WTC11 (cell line): Measurements from ENCODE around the gene HBM. TPM values are rescaled to one million over a fixed set of nuclear protein-coding genes. Genes with fewer than 3 reads are reported as not detected.
"Not testable (repeated sequence)": the region's sequence is repeated elsewhere in the genome, so short reads cannot be mapped to it uniquely, and the experiment has no call there.

Experiments used
- ATAC-seq: fragments of 200-7000 bp; cut with Tn5 transposase; 2 replicates; pipeline ENCODE4 v1.10.0; 2021; ENCODE audit warnings: mild to moderate bottlenecking, moderate library complexity
- CTCF ChIA-PET: fragments of 300-600 bp; sonication (Branson Sonifier 250); formaldehyde crosslinking; loops from one replicate; lab custom pipeline; 2021; ENCODE audit warnings: antibody characterized with exemption; lab: Charles Lee
- POLR2A ChIA-PET: fragments of 350-600 bp; sonication (Branson Sonifier 250); formaldehyde crosslinking; loops from one replicate; lab custom pipeline; 2021; ENCODE audit warnings: antibody characterized with exemption; lab: Charles Lee
- DNase-seq: peaks from one replicate; pipeline ENCODE4 v3.0.0; 2021; ENCODE audit warnings: low spot score
- H3K27ac Mint-ChIP-seq: 2 replicates; pipeline ENCODE4 v1.8.0; 2021; ENCODE audit warnings: mixed read lengths
- H3K27me3 Mint-ChIP-seq: 2 replicates; pipeline ENCODE4 v1.8.0; 2021; ENCODE audit warnings: low read depth, mild to moderate bottlenecking, moderate library complexity, mixed read lengths
- H3K36me3 Mint-ChIP-seq: 2 replicates; pipeline ENCODE4 v1.8.0; 2021; ENCODE audit warnings: mixed read lengths
- H3K4me1 Mint-ChIP-seq: 2 replicates; pipeline ENCODE4 v1.8.0; 2022; ENCODE audit warnings: mixed read lengths
- H3K4me3 Mint-ChIP-seq: 2 replicates; pipeline ENCODE4 v1.8.0; 2021; ENCODE audit warnings: mild to moderate bottlenecking, moderate library complexity, mixed read lengths
- H3K9me3 Mint-ChIP-seq: 2 replicates; pipeline ENCODE4 v1.8.0; 2021; ENCODE audit warnings: mixed read lengths
- ESRRA ChIP-seq: sonication (generic); formaldehyde crosslinking; IDR thresholded peaks from 2 replicates; pipeline ENCODE4 v1.8.1; 2022; ENCODE audit warnings: mild to moderate bottlenecking, missing genetic modification reagents, borderline replicate concordance
- GRHL2 ChIP-seq: fragments of 250-450 bp; sonication (Bioruptor Pico); IDR thresholded peaks from 2 replicates; pipeline ENCODE4 v1.8.0; 2022; ENCODE audit warnings: mild to moderate bottlenecking, moderate library complexity; ENCODE audit not compliant: insufficient replicate concordance, severe bottlenecking
- HMGA2 ChIP-seq: fragments of 250-450 bp; sonication (Bioruptor Pico); IDR thresholded peaks from 2 replicates; pipeline ENCODE4 v1.4.0; 2021; ENCODE audit warnings: mild to moderate bottlenecking, moderate library complexity
- JUN ChIP-seq: sonication (generic); formaldehyde crosslinking; IDR thresholded peaks from 2 replicates; pipeline ENCODE4 v1.8.0; 2023; ENCODE audit warnings: mild to moderate bottlenecking, missing genetic modification reagents
- MXD4 ChIP-seq: fragments of 250-450 bp; sonication (Bioruptor Pico); IDR thresholded peaks from 2 replicates; pipeline ENCODE4 v1.8.0; 2021; ENCODE audit warnings: mild to moderate bottlenecking, moderate library complexity, borderline replicate concordance
- NFYB ChIP-seq: sonication (generic); formaldehyde crosslinking; conservative IDR thresholded peaks from 2 replicates; pipeline ENCODE4 v1.8.0; 2022; ENCODE audit warnings: low read depth, missing genetic modification reagents
- PRRX2 ChIP-seq: fragments of 250-450 bp; sonication (Bioruptor Pico); IDR thresholded peaks from 2 replicates; pipeline ENCODE4 v1.8.0; 2021; ENCODE audit warnings: mild to moderate bottlenecking
- SMAD4 ChIP-seq: sonication (generic); formaldehyde crosslinking; IDR thresholded peaks from 2 replicates; pipeline ENCODE4 v1.8.0; 2022; ENCODE audit warnings: mild to moderate bottlenecking, missing genetic modification reagents
- TEAD1 ChIP-seq: sonication (generic); formaldehyde crosslinking; IDR thresholded peaks from 2 replicates; pipeline ENCODE4 v1.8.0; 2022; ENCODE audit warnings: mild to moderate bottlenecking, missing genetic modification reagents
- TP53 ChIP-seq: sonication (generic); formaldehyde crosslinking; IDR thresholded peaks from 2 replicates; pipeline ENCODE4 v1.8.1; 2023; ENCODE audit warnings: mild to moderate bottlenecking, missing genetic modification reagents
- ZNF423 ChIP-seq: fragments of 250-450 bp; sonication (Bioruptor Pico); IDR thresholded peaks from 2 replicates; pipeline ENCODE4 v2.1.2; 2022; ENCODE audit warnings: mild to moderate bottlenecking, moderate library complexity
- total RNA-seq: library from RNA; stranded (reverse); gene quantifications from 3 replicates; pipeline ENCODE4 v1.2.3, GENCODE V29; 2021
- TF ChIP-seq, protein P1 (sequence below): fragments of 250-450 bp; sonication (Bioruptor Pico); IDR thresholded peaks from 2 replicates; pipeline ENCODE4 v1.9.0; 2021; ENCODE audit warnings: moderate library complexity, mild to moderate bottlenecking, inconsistent platforms, borderline replicate concordance

HBM gene
- total RNA-seq, 1 experiment from 2014 or later = not detected

DNA sequence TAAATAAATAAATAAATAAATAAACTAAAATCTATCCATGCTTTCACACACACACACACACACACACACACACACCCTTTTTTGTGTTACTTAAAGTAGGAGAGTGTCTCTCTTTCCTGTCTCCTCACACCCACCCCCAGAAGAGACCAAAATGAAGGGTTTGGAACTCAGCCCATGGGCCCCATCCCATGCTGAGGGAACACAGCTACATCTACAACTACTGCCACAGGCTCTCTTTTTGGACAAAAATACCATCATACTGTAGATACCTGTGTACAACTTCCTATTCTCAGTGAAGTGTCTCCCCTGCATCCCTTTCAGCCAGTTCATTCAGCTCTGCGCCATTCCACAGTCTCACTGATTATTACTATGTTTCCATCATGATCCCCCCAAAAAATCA lies 5.0 kb downstream of the HBM start (continued):
- TF ChIP-seq, protein P1, sequence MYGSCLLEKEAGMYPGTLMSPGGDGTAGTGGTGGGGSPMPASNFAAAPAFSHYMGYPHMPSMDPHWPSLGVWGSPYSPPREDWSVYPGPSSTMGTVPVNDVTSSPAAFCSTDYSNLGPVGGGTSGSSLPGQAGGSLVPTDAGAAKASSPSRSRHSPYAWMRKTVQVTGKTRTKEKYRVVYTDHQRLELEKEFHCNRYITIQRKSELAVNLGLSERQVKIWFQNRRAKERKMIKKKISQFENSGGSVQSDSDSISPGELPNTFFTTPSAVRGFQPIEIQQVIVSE (CRISPR knock-in tag) = no peak
- no peak for TF ChIP-seq JUN (CRISPR knock-in tag)
- no peak for TF ChIP-seq TEAD1
- TF ChIP-seq ZNF423 (CRISPR knock-in tag) = no peak
- TF ChIP-seq MXD4 (CRISPR knock-in tag) = no peak

DNA sequence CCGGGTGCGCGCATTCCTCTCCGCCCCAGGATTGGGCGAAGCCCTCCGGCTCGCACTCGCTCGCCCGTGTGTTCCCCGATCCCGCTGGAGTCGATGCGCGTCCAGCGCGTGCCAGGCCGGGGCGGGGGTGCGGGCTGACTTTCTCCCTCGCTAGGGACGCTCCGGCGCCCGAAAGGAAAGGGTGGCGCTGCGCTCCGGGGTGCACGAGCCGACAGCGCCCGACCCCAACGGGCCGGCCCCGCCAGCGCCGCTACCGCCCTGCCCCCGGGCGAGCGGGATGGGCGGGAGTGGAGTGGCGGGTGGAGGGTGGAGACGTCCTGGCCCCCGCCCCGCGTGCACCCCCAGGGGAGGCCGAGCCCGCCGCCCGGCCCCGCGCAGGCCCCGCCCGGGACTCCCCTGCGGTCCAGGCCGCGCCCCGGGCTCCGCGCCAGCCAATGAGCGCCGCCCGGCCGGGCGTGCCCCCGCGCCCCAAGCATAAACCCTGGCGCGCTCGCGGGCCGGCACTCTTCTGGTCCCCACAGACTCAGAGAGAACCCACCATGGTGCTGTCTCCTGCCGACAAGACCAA lies 6.7 kb downstream of the HBM start, which contains the start of gene HBA2:
Gene HBA2, plus strand, starts transcription at position 503 of the 568 bp plus-strand sequence. Its CDS starts 37 bp downstream, at position 540.
- CTCF ChIA-PET, DNase-seq, H3K36me3 Mint-ChIP-seq, H3K9me3 Mint-ChIP-seq, H3K27ac Mint-ChIP-seq, POLR2A ChIA-PET: not testable (repeated sequence)
- peaks cover 87% of the 10 kb centered on the region for H3K27me3 Mint-ChIP-seq
- peaks cover 30% of the 10 kb centered on the region for H3K4me1 Mint-ChIP-seq
- ATAC-seq = peak; percentile 4; the same call in 1 of the 2 replicates
- H3K4me3 Mint-ChIP-seq = peak within 1 kb of the TSS; percentile 49

DNA sequence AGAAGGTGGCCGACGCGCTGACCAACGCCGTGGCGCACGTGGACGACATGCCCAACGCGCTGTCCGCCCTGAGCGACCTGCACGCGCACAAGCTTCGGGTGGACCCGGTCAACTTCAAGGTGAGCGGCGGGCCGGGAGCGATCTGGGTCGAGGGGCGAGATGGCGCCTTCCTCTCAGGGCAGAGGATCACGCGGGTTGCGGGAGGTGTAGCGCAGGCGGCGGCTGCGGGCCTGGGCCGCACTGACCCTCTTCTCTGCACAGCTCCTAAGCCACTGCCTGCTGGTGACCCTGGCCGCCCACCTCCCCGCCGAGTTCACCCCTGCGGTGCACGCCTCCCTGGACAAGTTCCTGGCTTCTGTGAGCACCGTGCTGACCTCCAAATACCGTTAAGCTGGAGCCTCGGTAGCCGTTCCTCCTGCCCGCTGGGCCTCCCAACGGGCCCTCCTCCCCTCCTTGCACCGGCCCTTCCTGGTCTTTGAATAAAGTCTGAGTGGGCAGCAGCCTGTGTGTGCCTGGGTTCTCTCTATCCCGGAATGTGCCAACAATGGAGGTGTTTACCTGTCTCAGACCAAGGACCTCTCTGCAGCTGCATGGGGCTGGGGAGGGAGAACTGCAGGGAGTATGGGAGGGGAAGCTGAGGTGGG lies 7.6 kb downstream of the HBM start:
- DNase-seq = not testable (repeated sequence)

DNA sequence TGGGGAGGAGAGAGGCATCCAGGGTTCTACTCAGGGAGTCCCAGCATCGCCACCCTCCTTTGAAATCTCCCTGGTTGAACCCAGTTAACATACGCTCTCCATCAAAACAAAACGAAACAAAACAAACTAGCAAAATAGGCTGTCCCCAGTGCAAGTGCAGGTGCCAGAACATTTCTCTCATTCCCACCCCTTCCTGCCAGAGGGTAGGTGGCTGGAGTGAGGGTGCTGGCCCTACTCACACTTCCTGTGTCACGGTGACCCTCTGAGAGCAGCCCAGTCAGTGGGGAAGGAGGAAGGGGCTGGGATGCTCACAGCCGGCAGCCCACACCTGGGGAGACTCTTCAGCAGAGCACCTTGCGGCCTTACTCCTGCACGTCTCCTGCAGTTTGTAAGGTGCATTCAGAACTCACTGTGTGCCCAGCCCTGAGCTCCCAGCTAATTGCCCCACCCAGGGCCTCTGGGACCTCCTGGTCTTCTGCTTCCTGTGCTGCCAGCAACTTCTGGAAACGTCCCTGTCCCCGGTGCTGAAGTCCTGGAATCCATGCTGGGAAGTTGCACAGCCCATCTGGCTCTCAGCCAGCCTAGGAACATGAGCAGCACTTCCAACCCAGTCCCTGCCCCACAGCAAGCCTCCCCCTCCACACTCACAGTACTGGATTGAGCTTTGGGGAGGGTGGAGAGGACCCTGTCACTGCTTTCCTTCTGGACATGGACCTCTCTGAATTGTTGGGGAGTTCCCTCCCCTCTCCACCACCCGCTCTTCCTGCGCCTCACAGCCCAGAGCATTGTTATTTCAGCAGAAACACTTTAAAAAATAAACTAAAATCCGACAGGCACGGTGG lies 8.4 kb downstream of the HBM start:
- POLR2A ChIA-PET, H3K27ac Mint-ChIP-seq: not testable (repeated sequence)
- CTCF ChIA-PET = interaction anchor here (0.6 kb wide), 1 partner anchor 61 kb away, joined by 3 read pairs; no protein-coding TSS in a partner anchor

More for the DNA sequence above, 7.6 kb downstream of the HBM start:
- Mint-ChIP-seq H3K4me3 (peak overlapping the region; percentile 49), H3K4me1 (peaks cover 30% of the 10 kb centered on the region), H3K27me3 (peaks cover 87% of the 10 kb centered on the region)
- H3K27ac Mint-ChIP-seq, ATAC-seq, H3K36me3 Mint-ChIP-seq, CTCF ChIA-PET, H3K9me3 Mint-ChIP-seq, POLR2A ChIA-PET: not testable (repeated sequence)

DNA sequence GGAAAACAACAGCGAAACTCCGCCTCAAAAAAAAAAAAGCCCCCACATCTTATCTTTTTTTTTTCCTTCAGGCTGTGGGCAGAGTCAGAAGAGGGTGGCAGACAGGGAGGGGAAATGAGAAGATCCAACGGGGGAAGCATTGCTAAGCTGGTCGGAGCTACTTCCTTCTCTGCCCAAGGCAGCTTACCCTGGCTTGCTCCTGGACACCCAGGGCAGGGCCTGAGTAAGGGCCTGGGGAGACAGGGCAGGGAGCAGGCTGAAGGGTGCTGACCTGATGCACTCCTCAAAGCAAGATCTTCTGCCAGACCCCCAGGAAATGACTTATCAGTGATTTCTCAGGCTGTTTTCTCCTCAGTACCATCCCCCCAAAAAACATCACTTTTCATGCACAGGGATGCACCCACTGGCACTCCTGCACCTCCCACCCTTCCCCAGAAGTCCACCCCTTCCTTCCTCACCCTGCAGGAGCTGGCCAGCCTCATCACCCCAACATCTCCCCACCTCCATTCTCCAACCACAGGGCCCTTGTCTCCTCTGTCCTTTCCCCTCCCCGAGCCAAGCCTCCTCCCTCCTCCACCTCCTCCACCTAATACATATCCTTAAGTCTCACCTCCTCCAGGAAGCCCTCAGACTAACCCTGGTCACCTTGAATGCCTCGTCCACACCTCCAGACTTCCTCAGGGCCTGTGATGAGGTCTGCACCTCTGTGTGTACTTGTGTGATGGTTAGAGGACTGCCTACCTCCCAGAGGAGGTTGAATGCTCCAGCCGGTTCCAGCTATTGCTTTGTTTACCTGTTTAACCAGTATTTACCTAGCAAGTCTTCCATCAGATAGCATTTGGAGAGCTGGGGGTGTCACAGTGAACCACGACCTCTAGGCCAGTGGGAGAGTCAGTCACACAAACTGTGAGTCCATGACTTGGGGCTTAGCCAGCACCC lies 9.5 kb downstream of the HBM start:
- ATAC-seq (no peak), DNase-seq (no peak)
- Mint-ChIP-seq H3K36me3 (no peaks in the 10 kb centered on the region), H3K4me3 (peak overlapping the region; percentile 39), H3K27ac (no peak overlapping the region), H3K27me3 (peaks cover 86% of the 10 kb centered on the region), H3K9me3 (no peaks in the 10 kb centered on the region), H3K4me1 (peaks cover 21% of the 10 kb centered on the region)
- TF ChIP-seq PRRX2 (CRISPR knock-in tag) = no peak
- no peak for TF ChIP-seq GRHL2 (CRISPR knock-in tag)
- TF ChIP-seq TP53 (CRISPR knock-in tag) = no peak
- no peak for TF ChIP-seq HMGA2 (CRISPR knock-in tag)
- TF ChIP-seq ESRRA (CRISPR knock-in tag) = no peak
- no peak for TF ChIP-seq NFYB (CRISPR knock-in tag)
- no peak for TF ChIP-seq SMAD4
- ChIA-PET POLR2A (no interaction called here), CTCF (interaction anchor here (0.6 to 1.4 kb wide), 3 partner anchors 60 to 78 kb away, joined by 3 to 4 read pairs (median 3); no protein-coding TSS in a partner anchor)

More for the DNA sequence above, 8.4 kb downstream of the HBM start:
- not testable (repeated sequence) for DNase-seq, ATAC-seq, H3K36me3 Mint-ChIP-seq, H3K9me3 Mint-ChIP-seq
- Mint-ChIP-seq H3K4me1 (peaks cover 30% of the 10 kb centered on the region), H3K27me3 (peaks cover 87% of the 10 kb centered on the region), H3K4me3 (peak overlapping the region; percentile 46)

DNA sequence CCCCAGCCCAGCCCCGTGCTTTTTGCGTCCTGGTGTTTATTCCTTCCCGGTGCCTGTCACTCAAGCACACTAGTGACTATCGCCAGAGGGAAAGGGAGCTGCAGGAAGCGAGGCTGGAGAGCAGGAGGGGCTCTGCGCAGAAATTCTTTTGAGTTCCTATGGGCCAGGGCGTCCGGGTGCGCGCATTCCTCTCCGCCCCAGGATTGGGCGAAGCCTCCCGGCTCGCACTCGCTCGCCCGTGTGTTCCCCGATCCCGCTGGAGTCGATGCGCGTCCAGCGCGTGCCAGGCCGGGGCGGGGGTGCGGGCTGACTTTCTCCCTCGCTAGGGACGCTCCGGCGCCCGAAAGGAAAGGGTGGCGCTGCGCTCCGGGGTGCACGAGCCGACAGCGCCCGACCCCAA lies 10.2 kb downstream of the HBM start:
- DNase-seq, POLR2A ChIA-PET, H3K36me3 Mint-ChIP-seq, H3K27ac Mint-ChIP-seq, H3K9me3 Mint-ChIP-seq: not testable (repeated sequence)
- peak overlapping the region; percentile 52 for H3K4me3 Mint-ChIP-seq
- peaks cover 16% of the 10 kb centered on the region for H3K4me1 Mint-ChIP-seq
- peaks cover 83% of the 10 kb centered on the region for H3K27me3 Mint-ChIP-seq
- peak; percentile 27 for ATAC-seq
- CTCF ChIA-PET = interaction anchor here (1.2 to 1.4 kb wide), 2 partner anchors 69 to 79 kb away, joined by 3 to 4 read pairs; no protein-coding TSS in a partner anchor

DNA sequence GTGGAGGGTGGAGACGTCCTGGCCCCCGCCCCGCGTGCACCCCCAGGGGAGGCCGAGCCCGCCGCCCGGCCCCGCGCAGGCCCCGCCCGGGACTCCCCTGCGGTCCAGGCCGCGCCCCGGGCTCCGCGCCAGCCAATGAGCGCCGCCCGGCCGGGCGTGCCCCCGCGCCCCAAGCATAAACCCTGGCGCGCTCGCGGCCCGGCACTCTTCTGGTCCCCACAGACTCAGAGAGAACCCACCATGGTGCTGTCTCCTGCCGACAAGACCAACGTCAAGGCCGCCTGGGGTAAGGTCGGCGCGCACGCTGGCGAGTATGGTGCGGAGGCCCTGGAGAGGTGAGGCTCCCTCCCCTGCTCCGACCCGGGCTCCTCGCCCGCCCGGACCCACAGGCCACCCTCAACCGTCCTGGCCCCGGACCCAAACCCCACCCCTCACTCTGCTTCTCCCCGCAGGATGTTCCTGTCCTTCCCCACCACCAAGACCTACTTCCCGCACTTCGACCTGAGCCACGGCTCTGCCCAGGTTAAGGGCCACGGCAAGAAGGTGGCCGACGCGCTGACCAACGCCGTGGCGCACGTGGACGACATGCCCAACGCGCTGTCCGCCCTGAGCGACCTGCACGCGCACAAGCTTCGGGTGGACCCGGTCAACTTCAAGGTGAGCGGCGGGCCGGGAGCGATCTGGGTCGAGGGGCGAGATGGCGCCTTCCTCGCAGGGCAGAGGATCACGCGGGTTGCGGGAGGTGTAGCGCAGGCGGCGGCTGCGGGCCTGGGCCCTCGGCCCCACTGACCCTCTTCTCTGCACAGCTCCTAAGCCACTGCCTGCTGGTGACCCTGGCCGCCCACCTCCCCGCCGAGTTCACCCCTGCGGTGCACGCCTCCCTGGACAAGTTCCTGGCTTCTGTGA lies 11.0 kb downstream of the HBM start, which contains the start of gene HBA1:
Gene HBA1, plus strand, starts transcription at position 204 of the 906 bp plus-strand sequence. Its CDS starts 37 bp downstream, at position 241.
- H3K27ac Mint-ChIP-seq, H3K36me3 Mint-ChIP-seq, DNase-seq, H3K9me3 Mint-ChIP-seq, POLR2A ChIA-PET: not testable (repeated sequence)
- peaks cover 77% of the 10 kb centered on the region for H3K27me3 Mint-ChIP-seq
- peaks cover 15% of the 10 kb centered on the region for H3K4me1 Mint-ChIP-seq
- ATAC-seq = peak; percentile 15
- H3K4me3 Mint-ChIP-seq = peak within 1 kb of the TSS; percentile 52
- CTCF ChIA-PET = interaction anchor here (0.9 to 1.8 kb wide), 4 partner anchors 59 to 111 kb away, joined by 3 to 6 read pairs (median 3); no protein-coding TSS in a partner anchor
